ENCODE results near the gene MGME1.

The MGME1 gene

DNA sequence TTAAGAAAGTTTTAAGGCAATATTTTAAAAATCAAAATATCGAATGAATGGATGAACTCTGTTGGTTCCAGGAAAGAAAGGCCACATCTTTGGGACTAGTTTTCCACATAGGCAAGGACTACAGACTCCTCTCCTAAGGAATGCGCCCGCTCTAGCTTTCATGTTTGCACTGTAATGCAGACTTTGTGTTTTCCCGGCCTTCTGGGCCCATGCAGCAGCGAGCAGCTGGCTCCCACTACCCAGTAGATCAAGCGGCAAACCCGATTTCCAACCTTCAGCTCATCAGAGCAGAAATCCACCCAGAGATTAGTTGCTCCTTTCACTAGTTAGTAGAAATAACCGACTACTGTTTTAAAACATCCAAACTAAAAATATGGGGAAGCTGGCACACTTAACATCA lies 61.2 kb downstream of the MGME1 start:
- DNase-seq: no peak

DNA sequence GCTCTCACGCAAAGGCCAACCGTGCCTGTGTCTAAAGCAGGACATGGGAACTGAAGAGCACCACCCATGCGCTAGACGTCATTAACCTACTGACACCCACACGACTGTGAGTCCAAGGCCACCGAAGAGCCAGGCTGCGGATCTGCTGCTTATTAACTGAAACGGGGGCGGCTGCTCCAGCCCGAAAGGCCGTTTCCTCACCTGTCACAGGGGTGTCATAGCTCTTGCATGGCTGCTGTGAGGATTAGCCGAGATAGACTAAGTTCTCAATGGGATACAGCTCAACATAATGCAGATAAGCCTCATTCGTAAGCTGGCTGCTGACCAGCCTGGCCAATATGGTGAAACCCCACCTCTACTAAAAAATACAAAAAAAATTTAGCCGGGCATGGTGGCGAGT lies 62.2 kb downstream of the MGME1 start:
- DNase-seq: no peak

GRCh38 chr20:18031888-18032509 lies 63.2 kb downstream of the MGME1 start:
- no peak for DNase-seq

GRCh38 chr20:18032977-18033892 lies 64.4 kb downstream of the MGME1 start:
- no peak for DNase-seq

GRCh38 chr20:18034039-18034438 lies 65.2 kb downstream of the MGME1 start:
- DNase-seq: no peak

DNA sequence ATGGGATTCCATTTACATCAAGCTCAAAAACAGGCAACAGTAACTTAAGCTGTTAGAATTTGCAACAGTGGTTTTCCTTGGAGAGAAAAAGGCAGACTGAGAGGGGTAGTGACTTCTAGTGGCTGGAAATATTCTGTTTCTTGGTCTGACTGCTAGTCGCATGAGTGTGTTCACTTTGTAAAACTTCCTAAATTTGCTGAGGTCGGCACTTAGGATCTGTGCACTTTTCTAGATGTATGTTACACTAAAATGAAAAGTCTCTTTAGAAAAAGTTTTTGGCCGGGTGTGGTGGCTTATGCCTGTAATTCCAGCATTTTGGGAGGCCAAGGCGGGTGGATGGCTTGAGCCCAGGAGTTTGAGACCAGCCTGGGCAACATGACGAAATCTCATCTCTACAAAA lies 70.2 kb downstream of the MGME1 start:
- DNase-seq: no peak

Measured in stimulated activated CD4-positive, alpha-beta T cell treated with anti-CD3 and anti-CD28 coated beads, Interleukin-4, amount 100 ng/mL, for 4 hours (primary cell).